GM18858 (cell line): Measurements from ENCODE around the gene SYAP1.
"Not testable (repeated sequence)": the region's sequence is repeated elsewhere in the genome, so short reads cannot be mapped to it uniquely, and the experiment has no call there.

ENCODE experiments used
- ATAC-seq: cut with Tn5 transposase; IDR thresholded peaks from one replicate; pipeline ENCODE4 v1.9.1; 2021; ENCODE audit not compliant: unreplicated experiment

SYAP1 gene

GRCh38 chrX:16722481-16722880, 3.1 kb downstream of the SYAP1 start:
- ATAC-seq: no peak

- no peak for ATAC-seq
Measured at GRCh38 chrX:16725072-16725471, 5.7 kb downstream of the SYAP1 start.

GRCh38 chrX:16726347-16726988, 7.1 kb downstream of the SYAP1 start:
- ATAC-seq: peak; percentile 63

- no peak for ATAC-seq
Measured at GRCh38 chrX:16727637-16728036, 8.2 kb downstream of the SYAP1 start.

GRCh38 chrX:16730450-16730849, 11.0 kb downstream of the SYAP1 start:
- ATAC-seq: no peak

GRCh38 chrX:16733013-16733412, 13.6 kb downstream of the SYAP1 start:
- ATAC-seq: no peak

- no peak for ATAC-seq
Measured at GRCh38 chrX:16737024-16737423, 17.6 kb downstream of the SYAP1 start.

- ATAC-seq: no peak
Measured at GRCh38 chrX:16739574-16739973, 20.2 kb downstream of the SYAP1 start.

- ATAC-seq: no peak
Measured at GRCh38 chrX:16743604-16744325, 24.4 kb downstream of the SYAP1 start.

GRCh38 chrX:16745102-16745501, 25.7 kb downstream of the SYAP1 start:
- ATAC-seq: no peak

GRCh38 chrX:16745659-16746058, 26.2 kb downstream of the SYAP1 start:
- ATAC-seq: no peak

- ATAC-seq: no peak
Measured at GRCh38 chrX:16748425-16748824, 29.0 kb downstream of the SYAP1 start.

- ATAC-seq: no peak
Measured at GRCh38 chrX:16750136-16750535, 30.7 kb downstream of the SYAP1 start.

GRCh38 chrX:16754019-16754418, 34.6 kb downstream of the SYAP1 start:
- ATAC-seq: no peak

- no peak for ATAC-seq
Measured at GRCh38 chrX:16756724-16757123, 37.3 kb downstream of the SYAP1 start.

GRCh38 chrX:16761500-16761899, 42.1 kb downstream of the SYAP1 start:
- ATAC-seq: not testable (repeated sequence)

GRCh38 chrX:16762579-16762978, 43.2 kb downstream of the SYAP1 start:
- no peak for ATAC-seq

- no peak for ATAC-seq
Measured at GRCh38 chrX:16765594-16765993, 46.2 kb downstream of the SYAP1 start.

GRCh38 chrX:16770970-16771482, 51.6 kb downstream of the SYAP1 start:
- no peak for ATAC-seq

GRCh38 chrX:16771483-16772398, 52.3 kb downstream of the SYAP1 start:
- ATAC-seq: no peak

GRCh38 chrX:16772460-16772859, 53.0 kb downstream of the SYAP1 start:
- no peak for ATAC-seq
